Heart right ventricle (tissue), 16 donors: Measurements from ENCODE around the gene SMYD3. TPM values are rescaled to one million over a fixed set of nuclear protein-coding genes. Genes with fewer than 3 reads are reported as not detected.
A peak's percentile ranks its signal among the peaks of the same experiment; 100 is the strongest.

ENCODE experiments used
- ATAC-seq, 8 donors: fragments of 200-7000 bp; cut with Tn5 transposase; one replicate each; pipeline ENCODE4 v1.9.1; 2020; ENCODE audit warnings: mild to moderate bottlenecking in 8 of 8, moderate library complexity in 8 of 8, moderate number of reproducible peaks in 1 of 8
- DNase-seq, 2 donors: peaks; one replicate each; pipeline ENCODE4 v3.0.0-alpha.2; 2020
- H3K27ac ChIP-seq, 10 donors: fragments of 200-600 bp; sonication (generic) in 2 of 10; one replicate each; pipeline versions ENCODE4 v1.5.0 to v1.8.0; 2020 to 2022; ENCODE audit warnings: mild to moderate bottlenecking in 3 of 10
- H3K27me3 ChIP-seq, 7 donors: fragments of 200-600 bp; one replicate each; pipeline ENCODE4 v1.8.0; 2021 to 2022; ENCODE audit warnings: mild to moderate bottlenecking in 2 of 7
- H3K36me3 ChIP-seq, 9 donors: fragments of 200-600 bp; sonication (generic) in 1 of 9; one replicate each; pipeline versions ENCODE4 v1.5.0 to v1.8.0; 2020 to 2022; ENCODE audit warnings: mild to moderate bottlenecking in 2 of 9
- H3K4me1 ChIP-seq, 9 donors: fragments of 200-600 bp; sonication (generic) in 1 of 9; one replicate each; pipeline versions ENCODE4 v1.5.0 to v1.8.0; 2020 to 2022; ENCODE audit warnings: mild to moderate bottlenecking in 4 of 9
- H3K4me3 ChIP-seq, 10 donors: fragments of 200-600 bp; sonication (generic) in 2 of 10; one replicate each; pipeline versions ENCODE4 v1.5.0 to v1.8.0; 2020 to 2022; ENCODE audit warnings: mild to moderate bottlenecking in 7 of 10, moderate library complexity in 2 of 10
- H3K9me3 ChIP-seq, 11 donors: fragments of 200-600 bp in 10 of 11; sonication (generic) in 2 of 11; one replicate each; pipeline versions ENCODE4 v1.5.0 to v1.8.0; 2013 to 2022; ENCODE audit warnings: mild to moderate bottlenecking in 2 of 11, control low read depth in 1 of 11, moderate library complexity in 1 of 11
- CTCF ChIP-seq, 9 donors: fragments of 200-600 bp; sonication (generic) in 2 of 9; IDR thresholded peaks; one replicate each; pipeline versions ENCODE4 v1.5.0 to v1.8.0; 2021 to 2022; ENCODE audit warnings: antibody characterized with exemption in 9 of 9, mild to moderate bottlenecking in 5 of 9, moderate library complexity in 1 of 9
- WGBS, 2 donors: extraction: QIAGEN DNeasy Blood & Tissue Kit; methylation state at CpG; one replicate each; pipeline ENCODE4 v1.1.7; 2013; ENCODE audit warnings: inconsistent platforms in 1 of 2; 5-methylcytosine and 5-hydroxymethylcytosine counted together
- intact Hi-C, 10 donors: fragments of 100-400 bp; cut with DNase I; formaldehyde crosslinking; loops; one replicate each; pipeline versions ENCODE4 v1.11.1 to v1.14.2; 2022
- polyA plus RNA-seq, 2 donors: library from polyadenylated mRNA; stranded (reverse); fragments of 200-250 nt; gene quantifications; one replicate each; pipeline ENCODE4 v1.2.3, GENCODE V29; 2013
- total RNA-seq, 10 donors: library from RNA; stranded (reverse); fragmentation: NEBNext Ultra II Directional in 3 of 10; extraction: Animal tissue kit (Norgen Biotek cat#: 25700) in 3 of 10; gene quantifications; one replicate each; pipeline versions ENCODE4 v1.2.1 to v1.2.4, GENCODE V29; 2021 to 2023
- donor health status: Arrhythmogenic right ventricular cardiomyopathy.
- donor health status: ischemic (EF 13 %, LVEDD 7.1; RV severe dilation, severe dysfunction).
- donor health status: healthy with polysubstance abuse.
- donor health status: DM: no; HTN: yes; CAD: no.
- donor health status: DM: no; HTN: no; CAD: no.
- donor health status: ischemic (EF 25% LVEDD 6.9; RV normal size, moderate dysfunction).
- donor health status: ischemic (EF 25% LVEDD 5.7; RV mildly dilated, moderate dysfunction).
- donor health status: healthy.
- donor health status: DM: yes; HTN: yes; CAD: no.
- donor health status: Ischemic cardiomyopathy.
- donor health status: ischemic (EF 35%, LVEDD 5.7; RV mildly dilated, moderate dysfunction).
- donor health status: nonischemic (EF 11% LVEDD 7.7; RV severe dilation, severe dysfunction).
- donor health status: DM: yes; HTN: yes; CAD: no.
- donor health status: PGD.
- donor health status: ischemic (EF 29% LVEDD 5.4; RV normal size, mild dysfunction).
- donor health status: nonischemic (EF 23%, LVEDD 6.1; RV moderate dilation, normal function).

The SMYD3 gene
- total and polyA plus RNA-seq, 12 donors: 5.9 to 13.9 (median 8.1) TPM

- Histone ChIP-seq H3K4me3 (no peak overlapping the region), H3K27me3 (no peaks in the 10 kb centered on the region), H3K36me3 (no peaks in the 10 kb centered on the region), H3K9me3 (no peaks in the 10 kb centered on the region), H3K27ac (no peak overlapping the region), H3K4me1 (no peaks in the 10 kb centered on the region)
- ATAC-seq (no peak), DNase-seq (no peak)
- intact Hi-C loops: no loop called here
- WGBS, 2 donors: 75 to 80% methylated on average over 4 of the region's 4 CpGs
- TF ChIP-seq CTCF (IDR thresholded peaks at IDR 0.05): no peak
Measured at GRCh38 chr1:246384616-246385015, 122.5 kb downstream of the SMYD3 start.

GRCh38 chr1:246383791-246384190 is 123.3 kb downstream of the SMYD3 start:
- H3K27me3 ChIP-seq: no peaks in the 10 kb centered on the region
- ATAC-seq: no peak
- H3K36me3 ChIP-seq: no peaks in the 10 kb centered on the region
- no peak for DNase-seq
- no peak for TF ChIP-seq CTCF (IDR thresholded peaks at IDR 0.05)
- H3K4me1 ChIP-seq: no peaks in the 10 kb centered on the region
- intact Hi-C loops: no loop called here
- H3K9me3 ChIP-seq: no peaks in the 10 kb centered on the region
- no peak overlapping the region for H3K4me3 ChIP-seq
- H3K27ac ChIP-seq: no peak overlapping the region

- Histone ChIP-seq H3K4me1 (no peaks in the 10 kb centered on the region), H3K27ac (no peak overlapping the region), H3K9me3 (no peaks in the 10 kb centered on the region), H3K36me3 (no peaks in the 10 kb centered on the region), H3K4me3 (no peak overlapping the region), H3K27me3 (no peaks in the 10 kb centered on the region)
- no peak for ATAC-seq
- intact Hi-C loops: no loop called here
- TF ChIP-seq CTCF (IDR thresholded peaks at IDR 0.05): no peak
- 97 to 98% methylated on average over 1 of the region's 1 CpG for WGBS, 2 donors
- no peak for DNase-seq
Measured at GRCh38 chr1:246383239-246383589, 123.9 kb downstream of the SMYD3 start.

- H3K27me3 ChIP-seq: no peaks in the 10 kb centered on the region
- H3K9me3 ChIP-seq: no peaks in the 10 kb centered on the region
- no peak for DNase-seq
- no peak overlapping the region for H3K27ac ChIP-seq
- no peaks in the 10 kb centered on the region for H3K4me1 ChIP-seq
- ATAC-seq: peak in 1 of 8 donors; percentile 34
- H3K4me3 ChIP-seq: no peak overlapping the region
- 98 to 99% methylated on average over 3 of the region's 3 CpGs for WGBS, 2 donors
- intact Hi-C loops: no loop called here
- no peaks in the 10 kb centered on the region for H3K36me3 ChIP-seq
- no peak for TF ChIP-seq CTCF (IDR thresholded peaks at IDR 0.05)
Measured at GRCh38 chr1:246382589-246383238, 124.4 kb downstream of the SMYD3 start.
